Measurements from ENCODE around the gene RFTN1. TPM values are rescaled to one million over a fixed set of nuclear protein-coding genes. Genes with fewer than 3 reads are reported as not detected.

Gene RFTN1
- total RNA-seq, 1 donor from 2014 or later: 24.4 TPM

- DNase-seq (ENCODE audit: low spot score): no peak
These were observed 209.2 kb downstream of the RFTN1 start for GRCh38 chr3:16304061-16305010.

GRCh38 chr3:16303037-16303575, 210.4 kb downstream of the RFTN1 start:
- no peak for DNase-seq (ENCODE audit: low spot score)

GRCh38 chr3:16302082-16302631, 211.3 kb downstream of the RFTN1 start:
- DNase-seq (ENCODE audit: low spot score): no peak

- DNase-seq (ENCODE audit: low spot score): no peak
These were observed 212.0 kb downstream of the RFTN1 start for GRCh38 chr3:16301507-16301906.

GRCh38 chr3:16300881-16301359, 212.6 kb downstream of the RFTN1 start:
- no peak for DNase-seq (ENCODE audit: low spot score)

GRCh38 chr3:16300307-16300706, 213.2 kb downstream of the RFTN1 start:
- no peak for DNase-seq (ENCODE audit: low spot score)

- DNase-seq (ENCODE audit: low spot score): no peak
These were observed 213.8 kb downstream of the RFTN1 start for GRCh38 chr3:16299746-16300145.

- DNase-seq (ENCODE audit: low spot score): no peak
These were observed 214.6 kb downstream of the RFTN1 start for GRCh38 chr3:16298891-16299290.

- no peak for DNase-seq (ENCODE audit: low spot score)
These were observed 215.3 kb downstream of the RFTN1 start for GRCh38 chr3:16297997-16298885.

GRCh38 chr3:16295298-16295890, 218.1 kb downstream of the RFTN1 start:
- DNase-seq (ENCODE audit: low spot score): no peak

- no peak for DNase-seq (ENCODE audit: low spot score)
These were observed 218.7 kb downstream of the RFTN1 start for GRCh38 chr3:16294844-16295243.

GRCh38 chr3:16290827-16291196, 222.7 kb downstream of the RFTN1 start:
- DNase-seq (ENCODE audit: low spot score): no peak

- no peak for DNase-seq (ENCODE audit: low spot score)
These were observed 223.3 kb downstream of the RFTN1 start for GRCh38 chr3:16290007-16290826.

- no peak for DNase-seq (ENCODE audit: low spot score)
These were observed 224.2 kb downstream of the RFTN1 start for GRCh38 chr3:16289144-16289889.

GRCh38 chr3:16288664-16289063, 224.8 kb downstream of the RFTN1 start:
- no peak for DNase-seq (ENCODE audit: low spot score)

GRCh38 chr3:16286751-16287543, 226.6 kb downstream of the RFTN1 start:
- DNase-seq (ENCODE audit: low spot score): no peak

- DNase-seq (ENCODE audit: low spot score): no peak
These were observed 227.3 kb downstream of the RFTN1 start for GRCh38 chr3:16286161-16286560.

- no peak for DNase-seq (ENCODE audit: low spot score)
These were observed 228.9 kb downstream of the RFTN1 start for GRCh38 chr3:16284633-16285032.

- no peak for DNase-seq (ENCODE audit: low spot score)
These were observed 232.8 kb downstream of the RFTN1 start for GRCh38 chr3:16280671-16281070.

Measured in ureter (tissue), 1 donor.